NCI-H526 treated with DMSO at 0.1 percent for 48 hours (cell line): ENCODE results near the gene PTGER3.
A peak's percentile ranks its signal among the peaks of the same experiment; 100 is the strongest.

Experiments used
- DNase-seq: peaks from one replicate; lab custom pipeline; 2025; lab: John Stamatoyannopoulos, UW

Gene PTGER3

GRCh38 chr1:71047635-71048607 is at the start of gene PTGER3:
Gene PTGER3, minus strand, starts transcription at chr1:71047816. Its CDS starts 239 bp downstream, at chr1:71047577.
- peak; percentile 40 for DNase-seq

- no peak for DNase-seq
Measured at GRCh38 chr1:71094913-71095312, 47.3 kb upstream of the PTGER3 start.

- no peak for DNase-seq
Measured at GRCh38 chr1:71093938-71094337, 46.3 kb upstream of the PTGER3 start.

GRCh38 chr1:71089536-71090270 is 42.1 kb upstream of the PTGER3 start:
- DNase-seq, result no peak

- no peak for DNase-seq
Measured at GRCh38 chr1:71088645-71089287, 41.1 kb upstream of the PTGER3 start.

GRCh38 chr1:71087713-71088112 is 40.1 kb upstream of the PTGER3 start:
- DNase-seq, result no peak

- no peak for DNase-seq
Measured at GRCh38 chr1:71087060-71087459, 39.4 kb upstream of the PTGER3 start.

- DNase-seq, result no peak
Measured at GRCh38 chr1:71086331-71086730, 38.7 kb upstream of the PTGER3 start.

GRCh38 chr1:71083271-71083670 is 35.7 kb upstream of the PTGER3 start:
- no peak for DNase-seq

GRCh38 chr1:71081697-71082080 is 34.1 kb upstream of the PTGER3 start:
- DNase-seq, result no peak

GRCh38 chr1:71080739-71081696 is 33.4 kb upstream of the PTGER3 start, which contains the start of gene ZRANB2:
Gene ZRANB2, minus strand, starts transcription at chr1:71081035. Its CDS starts 40 bp downstream, at chr1:71080995.
- peak; percentile 94 for DNase-seq

GRCh38 chr1:71080230-71080738 is 32.7 kb upstream of the PTGER3 start:
- no peak for DNase-seq

GRCh38 chr1:71074681-71075080 is 27.1 kb upstream of the PTGER3 start:
- no peak for DNase-seq

GRCh38 chr1:71072273-71072672 is 24.7 kb upstream of the PTGER3 start:
- no peak for DNase-seq

GRCh38 chr1:71071720-71072119 is 24.1 kb upstream of the PTGER3 start:
- no peak for DNase-seq

- no peak for DNase-seq
Measured at GRCh38 chr1:71068325-71069240, 21.0 kb upstream of the PTGER3 start.

- DNase-seq, result no peak
Measured at GRCh38 chr1:71054791-71055190, 7.2 kb upstream of the PTGER3 start.

- DNase-seq, result no peak
Measured at GRCh38 chr1:71054281-71054731, 6.7 kb upstream of the PTGER3 start.

GRCh38 chr1:71053758-71054157 is 6.1 kb upstream of the PTGER3 start:
- DNase-seq, result no peak

GRCh38 chr1:71053146-71053545 is 5.5 kb upstream of the PTGER3 start:
- no peak for DNase-seq
